AG04450 (cell line): ENCODE results near the gene CDK17. TPM values are rescaled to one million over a fixed set of nuclear protein-coding genes. Genes with fewer than 3 reads are reported as not detected.

Source experiments
- CTCF ChIA-PET: fragments of 300-600, 350-600 bp; formaldehyde crosslinking; extraction: SDS; loops from one replicate; lab custom pipeline; 2022; ENCODE audit warnings: antibody characterized with exemption, inconsistent platforms; lab: Charles Lee
- POLR2A ChIA-PET: fragments of 350-600 bp; formaldehyde crosslinking; extraction: SDS; loops from one replicate; lab custom pipeline; 2021; ENCODE audit warnings: antibody characterized with exemption, inconsistent platforms; lab: Yijun Ruan, JAX
- DNase-seq: peaks from one replicate; pipeline ENCODE4 v3.0.0-alpha.2; 2011; ENCODE audit warnings: low read depth, low spot score
- H3K27ac ChIP-seq: one replicate; pipeline ENCODE4 v1.5.1; 2012; ENCODE audit warnings: low read depth, low read length, control low read depth
- H3K27me3 ChIP-seq: one replicate; pipeline ENCODE4 v1.6.0; 2012; ENCODE audit warnings: low read length; ENCODE audit not compliant: control insufficient read depth, insufficient read depth
- H3K4me3 ChIP-seq: 2 replicates; pipeline ENCODE4 v1.5.1; 2011; ENCODE audit warnings: mild to moderate bottlenecking, low read depth, low read length, control low read depth
- H3K9me3 ChIP-seq: 2 replicates; pipeline ENCODE4 v1.5.1; 2012; ENCODE audit warnings: low read length; ENCODE audit not compliant: control insufficient read depth, insufficient read depth
- CTCF ChIP-seq: IDR thresholded peaks from 2 replicates; pipeline ENCODE4 v1.5.1; 2011; ENCODE audit warnings: low read depth, low read length, control low read depth, inconsistent platforms
- polyA plus RNA-seq: library from polyadenylated mRNA; depleted of rRNA; stranded (reverse); fragments of >200 nt; gene quantifications from 2 replicates; pipeline ENCODE4 v1.2.3, GENCODE V29; 2011

CDK17 gene
- polyA plus RNA-seq, 1 experiment: 67.8 TPM

- no peak overlapping the region for H3K4me3 ChIP-seq
- H3K27me3 ChIP-seq: no peaks in the 10 kb centered on the region
- no peak for TF ChIP-seq CTCF
- POLR2A ChIA-PET: no interaction called here
- no peak for DNase-seq
- CTCF ChIA-PET: interaction anchor here (1.2 kb wide), 1 partner anchor 24 kb away, joined by 4 read pairs; no protein-coding TSS in a partner anchor
- no peak overlapping the region for H3K27ac ChIP-seq
- no peaks in the 10 kb centered on the region for H3K9me3 ChIP-seq
Observed at GRCh38 chr12:96376865-96377264, 23.4 kb downstream of the CDK17 start.

GRCh38 chr12:96375841-96376604, 24.2 kb downstream of the CDK17 start:
- TF ChIP-seq CTCF: no peak
- POLR2A ChIA-PET: no interaction called here
- Histone ChIP-seq H3K27ac (no peak overlapping the region), H3K9me3 (no peaks in the 10 kb centered on the region), H3K27me3 (no peaks in the 10 kb centered on the region), H3K4me3 (no peak overlapping the region)
- no peak for DNase-seq
- CTCF ChIA-PET: interaction anchor here (0.7 to 1.4 kb wide), 3 partner anchors 25 to 161 kb away, joined by 3 to 4 read pairs (median 4); no protein-coding TSS in a partner anchor

- no peak for TF ChIP-seq CTCF
- Histone ChIP-seq H3K27ac (no peak overlapping the region), H3K27me3 (no peaks in the 10 kb centered on the region), H3K9me3 (no peaks in the 10 kb centered on the region), H3K4me3 (no peak overlapping the region)
- ChIA-PET POLR2A (no interaction called here), CTCF (interaction anchor here (0.7 to 1.4 kb wide), 2 partner anchors 43 to 160 kb away, joined by 3 to 4 read pairs; no protein-coding TSS in a partner anchor)
- no peak for DNase-seq
Observed at GRCh38 chr12:96375170-96375569, 25.1 kb downstream of the CDK17 start.

- Histone ChIP-seq H3K4me3 (no peak overlapping the region), H3K9me3 (no peaks in the 10 kb centered on the region), H3K27ac (no peak overlapping the region), H3K27me3 (no peaks in the 10 kb centered on the region)
- no peak for DNase-seq
- ChIA-PET POLR2A (no interaction called here), CTCF (no interaction called here)
- no peak for TF ChIP-seq CTCF
Observed at GRCh38 chr12:96371790-96372699, 28.2 kb downstream of the CDK17 start.
